Measurements from ENCODE around the gene UBN2. TPM values are rescaled to one million over a fixed set of nuclear protein-coding genes. Genes with fewer than 3 reads are reported as not detected.

UBN2 gene
- total and polyA plus RNA-seq, 2 of the 13 experiments (the other 11 are each of a cell fraction or from before 2014, with no cell fraction given) = 5.6 to 5.7 TPM

- TF ChIP-seq, protein P1, sequence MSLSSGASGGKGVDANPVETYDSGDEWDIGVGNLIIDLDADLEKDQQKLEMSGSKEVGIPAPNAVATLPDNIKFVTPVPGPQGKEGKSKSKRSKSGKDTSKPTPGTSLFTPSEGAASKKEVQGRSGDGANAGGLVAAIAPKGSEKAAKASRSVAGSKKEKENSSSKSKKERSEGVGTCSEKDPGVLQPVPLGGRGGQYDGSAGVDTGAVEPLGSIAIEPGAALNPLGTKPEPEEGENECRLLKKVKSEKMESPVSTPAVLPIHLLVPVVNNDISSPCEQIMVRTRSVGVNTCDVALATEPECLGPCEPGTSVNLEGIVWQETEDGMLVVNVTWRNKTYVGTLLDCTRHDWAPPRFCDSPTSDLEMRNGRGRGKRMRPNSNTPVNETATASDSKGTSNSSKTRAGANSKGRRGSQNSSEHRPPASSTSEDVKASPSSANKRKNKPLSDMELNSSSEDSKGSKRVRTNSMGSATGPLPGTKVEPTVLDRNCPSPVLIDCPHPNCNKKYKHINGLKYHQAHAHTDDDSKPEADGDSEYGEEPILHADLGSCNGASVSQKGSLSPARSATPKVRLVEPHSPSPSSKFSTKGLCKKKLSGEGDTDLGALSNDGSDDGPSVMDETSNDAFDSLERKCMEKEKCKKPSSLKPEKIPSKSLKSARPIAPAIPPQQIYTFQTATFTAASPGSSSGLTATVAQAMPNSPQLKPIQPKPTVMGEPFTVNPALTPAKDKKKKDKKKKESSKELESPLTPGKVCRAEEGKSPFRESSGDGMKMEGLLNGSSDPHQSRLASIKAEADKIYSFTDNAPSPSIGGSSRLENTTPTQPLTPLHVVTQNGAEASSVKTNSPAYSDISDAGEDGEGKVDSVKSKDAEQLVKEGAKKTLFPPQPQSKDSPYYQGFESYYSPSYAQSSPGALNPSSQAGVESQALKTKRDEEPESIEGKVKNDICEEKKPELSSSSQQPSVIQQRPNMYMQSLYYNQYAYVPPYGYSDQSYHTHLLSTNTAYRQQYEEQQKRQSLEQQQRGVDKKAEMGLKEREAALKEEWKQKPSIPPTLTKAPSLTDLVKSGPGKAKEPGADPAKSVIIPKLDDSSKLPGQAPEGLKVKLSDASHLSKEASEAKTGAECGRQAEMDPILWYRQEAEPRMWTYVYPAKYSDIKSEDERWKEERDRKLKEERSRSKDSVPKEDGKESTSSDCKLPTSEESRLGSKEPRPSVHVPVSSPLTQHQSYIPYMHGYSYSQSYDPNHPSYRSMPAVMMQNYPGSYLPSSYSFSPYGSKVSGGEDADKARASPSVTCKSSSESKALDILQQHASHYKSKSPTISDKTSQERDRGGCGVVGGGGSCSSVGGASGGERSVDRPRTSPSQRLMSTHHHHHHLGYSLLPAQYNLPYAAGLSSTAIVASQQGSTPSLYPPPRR (CRISPR knock-in tag; IDR thresholded peaks at IDR 0.05; ENCODE audit: borderline replicate concordance) = peak; percentile 48; the same call in 1 of the 2 replicates
- TF ChIP-seq, protein P2, sequence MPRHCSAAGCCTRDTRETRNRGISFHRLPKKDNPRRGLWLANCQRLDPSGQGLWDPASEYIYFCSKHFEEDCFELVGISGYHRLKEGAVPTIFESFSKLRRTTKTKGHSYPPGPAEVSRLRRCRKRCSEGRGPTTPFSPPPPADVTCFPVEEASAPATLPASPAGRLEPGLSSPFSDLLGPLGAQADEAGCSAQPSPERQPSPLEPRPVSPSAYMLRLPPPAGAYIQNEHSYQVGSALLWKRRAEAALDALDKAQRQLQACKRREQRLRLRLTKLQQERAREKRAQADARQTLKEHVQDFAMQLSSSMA (CRISPR knock-in tag; IDR thresholded peaks at IDR 0.05) = 0 out of 2 replicates have a peak, but pooled peaks have one; percentile 32
- TF ChIP-seq MEIS1 (CRISPR knock-in tag; IDR thresholded peaks at IDR 0.05; ENCODE audit: borderline replicate concordance) = no peak; the same call in 1 of the 2 replicates
- TF ChIP-seq ZNF552 (CRISPR knock-in tag; IDR thresholded peaks at IDR 0.05; ENCODE audit: borderline replicate concordance) = no peak
- TF ChIP-seq, protein P3, sequence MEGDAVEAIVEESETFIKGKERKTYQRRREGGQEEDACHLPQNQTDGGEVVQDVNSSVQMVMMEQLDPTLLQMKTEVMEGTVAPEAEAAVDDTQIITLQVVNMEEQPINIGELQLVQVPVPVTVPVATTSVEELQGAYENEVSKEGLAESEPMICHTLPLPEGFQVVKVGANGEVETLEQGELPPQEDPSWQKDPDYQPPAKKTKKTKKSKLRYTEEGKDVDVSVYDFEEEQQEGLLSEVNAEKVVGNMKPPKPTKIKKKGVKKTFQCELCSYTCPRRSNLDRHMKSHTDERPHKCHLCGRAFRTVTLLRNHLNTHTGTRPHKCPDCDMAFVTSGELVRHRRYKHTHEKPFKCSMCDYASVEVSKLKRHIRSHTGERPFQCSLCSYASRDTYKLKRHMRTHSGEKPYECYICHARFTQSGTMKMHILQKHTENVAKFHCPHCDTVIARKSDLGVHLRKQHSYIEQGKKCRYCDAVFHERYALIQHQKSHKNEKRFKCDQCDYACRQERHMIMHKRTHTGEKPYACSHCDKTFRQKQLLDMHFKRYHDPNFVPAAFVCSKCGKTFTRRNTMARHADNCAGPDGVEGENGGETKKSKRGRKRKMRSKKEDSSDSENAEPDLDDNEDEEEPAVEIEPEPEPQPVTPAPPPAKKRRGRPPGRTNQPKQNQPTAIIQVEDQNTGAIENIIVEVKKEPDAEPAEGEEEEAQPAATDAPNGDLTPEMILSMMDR (CRISPR knock-in tag; IDR thresholded peaks at IDR 0.05) = peak; percentile 68
- no peak for TF ChIP-seq ZBTB8A (CRISPR knock-in tag; IDR thresholded peaks at IDR 0.05; ENCODE audit: borderline replicate concordance, low read depth)
- TF ChIP-seq SYNCRIP (IDR thresholded peaks at IDR 0.05; ENCODE audit: insufficient read depth, low read depth, low read length) = no peak
- TF ChIP-seq MYC (CRISPR knock-in tag; IDR thresholded peaks at IDR 0.05; ENCODE audit: borderline replicate concordance) = peak; percentile 80
- TF ChIP-seq NKX3-1 (CRISPR knock-in tag; IDR thresholded peaks at IDR 0.05) = no peak
- TF ChIP-seq ZNF431 (CRISPR knock-in tag; IDR thresholded peaks at IDR 0.05; ENCODE audit: borderline replicate concordance, low read depth) = 0 out of 2 replicates have a peak, but pooled peaks have one; percentile 15
- TF ChIP-seq GRHL1 (CRISPR knock-in tag; conservative IDR thresholded peaks at IDR 0.05) = no peak
- no peak for TF ChIP-seq AHDC1 (CRISPR knock-in tag; IDR thresholded peaks at IDR 0.05; ENCODE audit: borderline replicate concordance)
Measured at GRCh38 chr7:139341058-139341775, 110.2 kb downstream of the UBN2 start, which contains the start of gene FMC1 (continued).
